Keratinocyte (primary cell): ENCODE results near the gene ZNF490. TPM values are rescaled to one million over a fixed set of nuclear protein-coding genes. Genes with fewer than 3 reads are reported as not detected.
A peak's percentile ranks its signal among the peaks of the same experiment; 100 is the strongest.
"Not testable (repeated sequence)": the region's sequence is repeated elsewhere in the genome, so short reads cannot be mapped to it uniquely, and the experiment has no call there.

ENCODE experiments used
- DNase-seq: peaks from one replicate; pipeline ENCODE4 v3.0.0-alpha.2; 2011; ENCODE audit warnings: low read depth, missing footprints, low spot score
- FAIRE-seq: peaks from 2 replicates; lab custom pipeline; 2011; peaks lifted over from hg19 to GRCh38; lab: Jason Lieb, UNC
- H2AFZ ChIP-seq: 2 replicates; pipeline ENCODE4 v1.6.0; 2012; ENCODE audit warnings: low read length, control low read depth, inconsistent platforms; ENCODE audit not compliant: control insufficient read depth
- H3K27ac ChIP-seq: 2 replicates; pipeline ENCODE4 v1.5.1; 2011; ENCODE audit warnings: low read length; ENCODE audit not compliant: control insufficient read depth, insufficient read depth
- H3K27me3 ChIP-seq: 3 replicates; pipeline ENCODE4 v1.6.0; 2011; ENCODE audit warnings: low read length; ENCODE audit not compliant: control insufficient read depth, insufficient read depth; ENCODE audit errors: extremely low read depth
- H3K36me3 ChIP-seq, 2 experiments: 2 replicates in 1 of 2; 3 replicates in 1 of 2; pipeline ENCODE4 v1.5.1; 2011; ENCODE audit warnings: low read length in 2 of 2, mild to moderate bottlenecking in 1 of 2; ENCODE audit not compliant: control insufficient read depth in 2 of 2, insufficient read depth in 2 of 2; ENCODE audit errors: extremely low read depth in 1 of 2
- H3K4me1 ChIP-seq: 3 replicates; pipeline ENCODE4 v1.5.1; 2011; ENCODE audit warnings: low read length; ENCODE audit not compliant: control insufficient read depth, insufficient read depth; ENCODE audit errors: extremely low read depth
- H3K4me2 ChIP-seq: 3 replicates; pipeline ENCODE4 v1.6.0; 2011; ENCODE audit warnings: low read depth, low read length; ENCODE audit not compliant: control insufficient read depth, insufficient read depth; ENCODE audit errors: extremely low read depth
- H3K4me3 ChIP-seq, 3 experiments: fragments of 200-600 bp in 1 of 3; sonication (generic) in 1 of 3; 2 replicates in 2 of 3; 3 replicates in 1 of 3; pipeline ENCODE4 v1.5.1; 2011 to 2016; ENCODE audit warnings: low read length in 3 of 3, mild to moderate bottlenecking in 3 of 3, control low read depth in 2 of 3, inconsistent platforms in 1 of 3, low read depth in 1 of 3, mixed read lengths in 1 of 3, mixed run types in 1 of 3, moderate library complexity in 1 of 3; ENCODE audit not compliant: control insufficient read depth in 2 of 3, insufficient read depth in 2 of 3; ENCODE audit errors: extremely low read depth in 1 of 3
- H3K79me2 ChIP-seq: 2 replicates; pipeline ENCODE4 v1.6.0; 2012; ENCODE audit warnings: low read length; ENCODE audit not compliant: control insufficient read depth, insufficient read depth
- H3K9ac ChIP-seq: 3 replicates; pipeline ENCODE4 v1.6.0; 2011; ENCODE audit warnings: low read length; ENCODE audit not compliant: control insufficient read depth, insufficient read depth; ENCODE audit errors: extremely low read depth
- H3K9me1 ChIP-seq: 3 replicates; pipeline ENCODE4 v1.6.0; 2011; ENCODE audit warnings: low read length; ENCODE audit not compliant: control insufficient read depth, insufficient read depth; ENCODE audit errors: extremely low read depth
- H3K9me3 ChIP-seq: 2 replicates; pipeline ENCODE4 v1.5.1; 2012; ENCODE audit warnings: low read depth, low read length; ENCODE audit not compliant: control insufficient read depth
- H4K20me1 ChIP-seq: 3 replicates; pipeline ENCODE4 v1.6.0; 2011; ENCODE audit warnings: low read length; ENCODE audit not compliant: control insufficient read depth, insufficient read depth; ENCODE audit errors: extremely low read depth
- CTCF ChIP-seq, 3 experiments: IDR thresholded peaks in 1 of 3; conservative IDR thresholded peaks in 1 of 3; optimal IDR thresholded peaks in 1 of 3; 2 replicates in 2 of 3; 3 replicates in 1 of 3; pipeline versions ENCODE3 to v1.5.1; 2011; ENCODE audit warnings: low read length in 3 of 3, mild to moderate bottlenecking in 3 of 3, moderate library complexity in 2 of 3, control low read depth in 1 of 3, inconsistent platforms in 1 of 3; ENCODE audit not compliant: insufficient read depth in 2 of 3; ENCODE audit errors: extremely low read depth in 1 of 3
- EZH2 ChIP-seq: IDR thresholded peaks from one replicate; pipeline ENCODE4 v1.6.1; 2012; ENCODE audit warnings: inconsistent platforms, mild to moderate bottlenecking, low read length, moderate library complexity
- dilution Hi-C: fragments of 300-500 bp; cut with MboI; formaldehyde crosslinking; loops from one replicate; pipeline ENCODE4 v1.7.0; 2020; ENCODE audit warnings: low sequenced_read_pairs; ENCODE audit not compliant: extremely low pct_ligation_motif_present
- polyA plus RNA-seq, 5 experiments: library from polyadenylated mRNA; depleted of rRNA in 3 of 5; stranded (reverse) in 3 of 5; stranded (forward) in 1 of 5; unstranded in 1 of 5; fragments of >200 nt; gene quantifications; 1 replicate in 1 of 5; 2 replicates in 3 of 5; 3 replicates in 1 of 5; pipeline versions ENCODE4 v1.2.1 to v1.2.3, GENCODE V29; 2011 to 2012; ENCODE audit warnings: missing spikeins in 2 of 5, low read depth in 1 of 5, low replicate concordance in 1 of 5

The ZNF490 gene
- polyA plus RNA-seq, 1 donor (not counting 4 experiments of a cell fraction or from before 2014, with no cell fraction given): 3.2 TPM

DNA sequence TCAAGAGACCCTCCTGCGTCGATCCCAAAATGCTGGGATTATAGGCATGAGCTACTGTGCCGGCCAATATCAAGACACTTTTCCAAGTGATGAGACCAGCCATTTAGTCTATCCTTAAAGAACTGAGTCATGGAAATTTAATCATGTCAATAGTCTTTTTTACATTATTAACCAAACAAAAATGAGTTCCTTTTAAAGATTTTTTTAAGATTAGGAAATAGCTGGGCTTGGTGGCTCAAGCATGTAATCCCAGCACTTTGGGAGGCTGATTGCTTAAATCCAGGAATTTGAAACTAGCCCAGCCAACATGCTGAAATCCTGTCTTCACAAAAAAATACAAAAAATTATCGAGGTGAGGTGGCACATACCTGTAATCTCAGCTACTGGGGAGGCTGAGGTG lies 42.7 kb downstream of the ZNF490 start:
- FAIRE-seq (no peak), DNase-seq (no peak)
- H3K36me3 ChIP-seq: no peaks in the 10 kb centered on the region
- H3K9me3 ChIP-seq: no peaks in the 10 kb centered on the region
- no peaks in the 10 kb centered on the region for H3K79me2 ChIP-seq
- H4K20me1 ChIP-seq: no peaks in the 10 kb centered on the region
- no peak overlapping the region for H2AFZ ChIP-seq
- H3K27me3 ChIP-seq: no peaks in the 10 kb centered on the region
- no peak overlapping the region for H3K4me3 ChIP-seq
- dilution Hi-C loops: no loop called here
- no peak for TF ChIP-seq EZH2
- H3K9ac ChIP-seq: no peak overlapping the region
- no peaks in the 10 kb centered on the region for H3K4me1 ChIP-seq
- no peak overlapping the region for H3K4me2 ChIP-seq
- no peaks in the 10 kb centered on the region for H3K9me1 ChIP-seq
- H3K27ac ChIP-seq: no peak overlapping the region

DNA sequence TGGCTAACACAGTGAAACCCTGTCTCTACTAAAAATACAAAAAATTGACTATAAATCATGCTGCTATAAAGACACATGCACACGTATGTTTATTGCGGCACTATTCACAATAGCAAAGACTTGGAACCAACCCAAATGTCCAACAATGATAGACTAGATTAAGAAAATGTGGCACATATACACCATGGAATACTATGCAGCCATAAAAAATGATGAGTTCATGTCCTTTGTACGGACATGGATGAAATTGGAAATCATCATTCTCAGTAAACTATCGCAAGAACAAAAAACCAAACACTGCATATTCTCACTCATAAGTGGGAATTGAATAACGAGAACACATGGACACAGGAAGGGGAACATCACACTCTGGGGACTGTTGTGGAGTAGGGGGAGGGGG lies 44.2 kb downstream of the ZNF490 start:
- H3K27me3 ChIP-seq, H3K4me2 ChIP-seq, H4K20me1 ChIP-seq, H3K27ac ChIP-seq, H3K9me3 ChIP-seq, H3K4me1 ChIP-seq, H2AFZ ChIP-seq, H3K9me1 ChIP-seq, H3K4me3 ChIP-seq, H3K36me3 ChIP-seq, dilution Hi-C loops, DNase-seq, FAIRE-seq, H3K79me2 ChIP-seq, H3K9ac ChIP-seq: not testable (repeated sequence)

- FAIRE-seq (peak; percentile 94), DNase-seq (peak; percentile 62)
- H3K4me3 ChIP-seq: no peak overlapping the region
- no peak overlapping the region for H3K9ac ChIP-seq
- no peaks in the 10 kb centered on the region for H3K36me3 ChIP-seq
- no peaks in the 10 kb centered on the region for H4K20me1 ChIP-seq
- peak overlapping the region; percentile 26 for H2AFZ ChIP-seq
- H3K9me1 ChIP-seq: no peaks in the 10 kb centered on the region
- no peak overlapping the region for H3K27ac ChIP-seq
- dilution Hi-C loops: no loop called here
- TF ChIP-seq EZH2: no peak
- peak; percentile 91 to 97 (median 92) for TF ChIP-seq CTCF (optimal IDR thresholded peaks at IDR 0.05 in 1 of 3, IDR thresholded peaks at IDR 0.05 in 1 of 3, conservative IDR thresholded peaks at IDR 0.05 in 1 of 3; ENCODE audit: extremely low read depth in 1 of 3, insufficient read depth in 2 of 3, low read length in 3 of 3)
- no peaks in the 10 kb centered on the region for H3K79me2 ChIP-seq
- H3K4me2 ChIP-seq: no peak overlapping the region
- H3K4me1 ChIP-seq: no peaks in the 10 kb centered on the region
- H3K27me3 ChIP-seq: no peaks in the 10 kb centered on the region
- no peaks in the 10 kb centered on the region for H3K9me3 ChIP-seq
Observed at GRCh38 chr19:12564016-12564664, 46.5 kb downstream of the ZNF490 start.
